Liver (tissue), 9 donors: Measurements from ENCODE around the gene CCDC88C. TPM values are rescaled to one million over a fixed set of nuclear protein-coding genes. Genes with fewer than 3 reads are reported as not detected.

ENCODE experiments used
- DNase-seq: peaks from one replicate; pipeline ENCODE4 v3.0.0-alpha.2; 2017; ENCODE audit warnings: low spot score
- H3K27ac ChIP-seq, 2 donors: one replicate each; pipeline ENCODE4 v1.7.0; 2013; ENCODE audit warnings: inconsistent platforms in 2 of 2, low read length in 2 of 2, control low read depth in 1 of 2, low read depth in 1 of 2, mild to moderate bottlenecking in 1 of 2
- H3K27me3 ChIP-seq, 4 donors: one replicate each; pipeline versions ENCODE4 v1.6.1 to v1.7.0; 2013; ENCODE audit warnings: low read length in 3 of 4, inconsistent platforms in 1 of 4, mild to moderate bottlenecking in 1 of 4, moderate library complexity in 1 of 4; ENCODE audit not compliant: control insufficient read depth in 4 of 4, insufficient read depth in 4 of 4
- H3K36me3 ChIP-seq, 4 donors: one replicate each; pipeline versions ENCODE4 v1.6.1 to v1.7.0; 2013; ENCODE audit warnings: low read length in 3 of 4, mild to moderate bottlenecking in 3 of 4, low read depth in 1 of 4, moderate library complexity in 1 of 4; ENCODE audit not compliant: control insufficient read depth in 4 of 4, insufficient read depth in 3 of 4
- H3K4me1 ChIP-seq, 4 donors: one replicate each; pipeline versions ENCODE4 v1.6.1 to v1.7.0; 2013; ENCODE audit warnings: low read length in 3 of 4, mild to moderate bottlenecking in 3 of 4, moderate library complexity in 1 of 4; ENCODE audit not compliant: control insufficient read depth in 4 of 4, insufficient read depth in 4 of 4
- H3K4me3 ChIP-seq, 3 donors: one replicate each; pipeline versions ENCODE4 v1.6.1 to v1.7.0; 2013; ENCODE audit warnings: low read length in 3 of 3, control low read depth in 1 of 3, low read depth in 1 of 3, mild to moderate bottlenecking in 1 of 3
- H3K9ac ChIP-seq, 2 donors: one replicate each; pipeline ENCODE4 v1.7.0; 2013; ENCODE audit warnings: low read length in 2 of 2, mild to moderate bottlenecking in 2 of 2, moderate library complexity in 2 of 2, control low read depth in 1 of 2, low read depth in 1 of 2
- H3K9me3 ChIP-seq, 4 donors: one replicate each; pipeline versions ENCODE4 v1.6.1 to v1.7.0; 2013; ENCODE audit warnings: low read length in 3 of 4; ENCODE audit not compliant: control insufficient read depth in 4 of 4
- EGR1 ChIP-seq, 2 donors: IDR thresholded peaks; 2 replicates each; pipeline ENCODE4 v1.6.1; 2016 to 2018; ENCODE audit warnings: antibody characterized with exemption in 2 of 2, low read depth in 2 of 2
- FOXA2 ChIP-seq: IDR thresholded peaks from 2 replicates; pipeline ENCODE4 v1.6.1; 2016; ENCODE audit warnings: antibody characterized with exemption
- GABPA ChIP-seq, 2 donors: IDR thresholded peaks in 1 of 2; conservative IDR thresholded peaks in 1 of 2; 2 replicates each; pipeline ENCODE4 v1.6.1; 2016; ENCODE audit warnings: antibody characterized with exemption in 2 of 2, mild to moderate bottlenecking in 1 of 2, moderate library complexity in 1 of 2
- HNF4A ChIP-seq, 2 donors: conservative IDR thresholded peaks; 2 replicates each; pipeline ENCODE4 v1.6.1; 2016; ENCODE audit warnings: antibody characterized with exemption in 2 of 2, mild to moderate bottlenecking in 2 of 2
- HNF4G ChIP-seq: IDR thresholded peaks from 2 replicates; pipeline ENCODE4 v1.6.1; 2016; ENCODE audit warnings: antibody characterized with exemption
- JUND ChIP-seq, 2 donors: IDR thresholded peaks; 2 replicates each; pipeline ENCODE4 v1.6.1; 2016; ENCODE audit warnings: antibody characterized with exemption in 2 of 2
- NR2F2 ChIP-seq: IDR thresholded peaks from 2 replicates; pipeline ENCODE4 v1.6.1; 2016; ENCODE audit warnings: antibody characterized with exemption
- RAD21 ChIP-seq, 2 donors: IDR thresholded peaks; 2 replicates each; pipeline ENCODE4 v1.6.1; 2016; ENCODE audit warnings: antibody characterized with exemption in 2 of 2, mild to moderate bottlenecking in 2 of 2
- REST ChIP-seq: IDR thresholded peaks from 2 replicates; pipeline ENCODE4 v1.6.1; 2016; ENCODE audit warnings: antibody characterized with exemption, mild to moderate bottlenecking
- RXRA ChIP-seq, 2 donors: IDR thresholded peaks; 2 replicates each; pipeline ENCODE4 v1.6.1; 2017 to 2018; ENCODE audit warnings: antibody characterized with exemption in 2 of 2, mild to moderate bottlenecking in 1 of 2
- SP1 ChIP-seq: IDR thresholded peaks from 2 replicates; pipeline ENCODE4 v1.6.1; 2018; ENCODE audit warnings: antibody characterized with exemption, mild to moderate bottlenecking
- TAF1 ChIP-seq: conservative IDR thresholded peaks from 2 replicates; pipeline ENCODE4 v1.6.1; 2016; ENCODE audit warnings: antibody characterized with exemption, mild to moderate bottlenecking
- WGBS: extraction: QIAGEN DNeasy Blood & Tissue Kit; methylation state at CpG from one replicate; pipeline ENCODE4 v1.1.7; 2013; 5-methylcytosine and 5-hydroxymethylcytosine counted together
- polyA plus RNA-seq, 2 donors: library from polyadenylated mRNA; stranded (reverse) in 1 of 2; unstranded in 1 of 2; fragments of 200-250 nt in 1 of 2; fragments of >200 nt in 1 of 2; fragmentation: Nextera tagmentation in 1 of 2; extraction: Ambion mirVana in 1 of 2; gene quantifications; one replicate each; pipeline versions ENCODE4 v1.2.1 to v1.2.3, GENCODE V29; 2013 to 2015
- total RNA-seq, 2 donors: library from RNA; depleted of rRNA; stranded (reverse); fragments of >200 nt; gene quantifications; one replicate each; pipeline ENCODE4 v1.2.3, GENCODE V29; 2014
- TF ChIP-seq, protein P1 (sequence below): IDR thresholded peaks from 2 replicates; pipeline ENCODE4 v1.6.1; 2016; ENCODE audit warnings: antibody characterized with exemption
- donor health status: healthy.
- donor health status: healthy.
- donor health status: healthy.
- donor health status: healthy.
- donor health status: healthy.

The CCDC88C gene
- total and polyA plus RNA-seq, 4 donors, result 1.3 to 10.8 (median 4.0) TPM

GRCh38 chr14:91273273-91273884 is 144.2 kb downstream of the CCDC88C start:
- Histone ChIP-seq H3K27ac (no peak overlapping the region), H3K4me1 (peaks cover 0 to 3% (median 2%) of the 10 kb centered on the region in 4 donors), H3K36me3 (peaks cover 0 to 13% (median 6%) of the 10 kb centered on the region in 4 donors), H3K27me3 (no peaks in the 10 kb centered on the region), H3K4me3 (no peak overlapping the region), H3K9ac (no peak overlapping the region), H3K9me3 (no peaks in the 10 kb centered on the region)
- no peak for TF ChIP-seq HNF4A (conservative IDR thresholded peaks at IDR 0.05)
- TF ChIP-seq TAF1, result no peak
- no peak for TF ChIP-seq HNF4G
- TF ChIP-seq JUND (IDR thresholded peaks at IDR 0.05), result no peak
- no peak for TF ChIP-seq REST
- no peak for TF ChIP-seq GABPA (IDR thresholded peaks at IDR 0.05 in 1 of 2, conservative IDR thresholded peaks at IDR 0.05 in 1 of 2)
- no peak for TF ChIP-seq RXRA (IDR thresholded peaks at IDR 0.05)
- no peak for TF ChIP-seq SP1
- no peak for DNase-seq
- WGBS, result 96% methylated on average over 27 of the region's 27 CpGs

GRCh38 chr14:91272341-91273272 is 145.0 kb downstream of the CCDC88C start:
- DNase-seq, result no peak
- WGBS, result 96% methylated on average over 43 of the region's 43 CpGs
- no peak overlapping the region for H3K4me3 ChIP-seq
- TF ChIP-seq FOXA2, result no peak
- no peak for TF ChIP-seq HNF4A (conservative IDR thresholded peaks at IDR 0.05)
- TF ChIP-seq, protein P1, sequence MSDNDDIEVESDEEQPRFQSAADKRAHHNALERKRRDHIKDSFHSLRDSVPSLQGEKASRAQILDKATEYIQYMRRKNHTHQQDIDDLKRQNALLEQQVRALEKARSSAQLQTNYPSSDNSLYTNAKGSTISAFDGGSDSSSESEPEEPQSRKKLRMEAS, result no peak
- TF ChIP-seq JUND (IDR thresholded peaks at IDR 0.05), result no peak
- TF ChIP-seq EGR1 (IDR thresholded peaks at IDR 0.05; ENCODE audit: low read depth in 2 of 2), result no peak
- no peak for TF ChIP-seq TAF1
- TF ChIP-seq RAD21 (IDR thresholded peaks at IDR 0.05), result no peak
- no peak for TF ChIP-seq NR2F2
- TF ChIP-seq RXRA (IDR thresholded peaks at IDR 0.05), result no peak
- TF ChIP-seq SP1, result no peak
- no peak overlapping the region for H3K9ac ChIP-seq
- no peak overlapping the region for H3K27ac ChIP-seq
- H3K27me3 ChIP-seq, result no peaks in the 10 kb centered on the region
- no peaks in the 10 kb centered on the region for H3K9me3 ChIP-seq
- peaks cover 0 to 3% (median 2%) of the 10 kb centered on the region in 4 donors for H3K4me1 ChIP-seq
- peaks cover 0 to 11% (median 3%) of the 10 kb centered on the region in 4 donors for H3K36me3 ChIP-seq
